ENCODE results near the gene FGGY.
A peak's percentile ranks its signal among the peaks of the same experiment; 100 is the strongest.
"Not testable (repeated sequence)": the region's sequence is repeated elsewhere in the genome, so short reads cannot be mapped to it uniquely, and the experiment has no call there.

FGGY gene

DNA sequence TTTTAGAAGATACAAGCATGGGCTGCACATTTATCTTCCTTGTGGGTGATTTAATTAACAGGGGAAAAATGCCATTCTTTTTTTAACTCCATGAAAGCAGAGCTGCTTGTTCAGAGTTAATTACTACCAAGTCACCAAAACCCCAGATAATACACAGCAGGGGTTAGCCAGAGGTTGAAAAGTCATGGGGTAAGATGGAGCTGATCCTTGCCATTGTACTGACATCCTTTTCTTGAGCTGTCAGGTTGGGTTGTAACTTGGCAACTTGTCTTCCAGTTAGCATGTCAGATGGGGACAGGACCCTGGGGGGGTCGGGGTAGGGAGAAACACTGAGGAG is 260.6 kb downstream of the FGGY start:
- DNase-seq: no peak

DNA sequence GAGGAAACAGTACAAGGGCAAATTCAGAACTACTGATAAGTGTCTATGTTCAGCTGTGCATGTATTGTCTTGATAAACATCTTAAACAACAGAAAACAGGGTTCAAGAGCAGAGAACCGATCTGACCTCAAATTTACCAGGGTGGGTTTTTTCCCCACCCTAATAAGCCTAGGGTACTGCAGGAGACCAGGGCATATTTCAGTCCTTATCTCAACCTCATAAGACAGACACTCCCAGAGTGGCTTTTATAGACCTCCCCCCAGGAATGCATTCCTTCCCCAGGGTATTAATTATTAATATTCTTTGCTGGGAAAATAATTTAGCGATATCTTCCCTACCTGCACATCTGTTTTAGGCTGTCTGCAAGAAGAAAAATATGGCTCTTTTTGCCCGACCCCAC is 261.7 kb downstream of the FGGY start:
- not testable (repeated sequence) for DNase-seq

DNA sequence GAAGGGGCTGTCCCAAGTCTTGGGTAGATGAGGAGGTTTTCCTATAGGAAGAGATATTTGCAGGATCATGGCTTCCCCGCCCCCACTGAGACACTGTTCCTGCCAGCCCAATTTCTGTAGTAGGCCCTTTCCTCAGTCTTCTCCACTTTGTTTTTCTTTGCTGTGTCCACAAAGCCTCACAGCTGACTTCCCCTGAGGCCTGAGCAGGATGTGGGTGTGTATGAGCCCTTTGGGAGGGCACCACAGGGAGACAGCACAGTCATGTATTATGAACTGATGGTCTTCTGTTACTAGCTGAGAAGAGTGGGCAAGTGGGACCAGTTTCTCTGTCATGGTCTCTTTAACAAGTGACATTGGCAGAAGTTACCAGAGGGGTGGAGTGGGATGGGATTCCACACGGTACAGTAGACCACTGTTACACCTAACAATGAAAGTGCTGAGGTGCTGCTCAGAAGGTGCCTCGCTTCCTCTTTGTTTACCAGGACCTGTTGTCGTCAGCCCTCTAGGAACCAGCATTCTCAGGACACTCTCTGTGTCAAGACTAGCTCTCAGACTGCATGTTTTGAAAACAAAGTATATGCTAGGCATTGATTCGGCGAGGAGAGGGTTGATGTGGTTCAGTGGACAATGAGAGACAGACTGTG is 264.0 kb downstream of the FGGY start:
- DNase-seq: no peak

- no peak for DNase-seq
Observed at GRCh38 chr1:59561796-59562195, 264.9 kb downstream of the FGGY start.

GRCh38 chr1:59564192-59564891 is 267.4 kb downstream of the FGGY start:
- no peak for DNase-seq

- no peak for DNase-seq
Observed at GRCh38 chr1:59565611-59566410, 268.9 kb downstream of the FGGY start.

GRCh38 chr1:59568158-59568935 is 271.5 kb downstream of the FGGY start:
- no peak for DNase-seq

DNA sequence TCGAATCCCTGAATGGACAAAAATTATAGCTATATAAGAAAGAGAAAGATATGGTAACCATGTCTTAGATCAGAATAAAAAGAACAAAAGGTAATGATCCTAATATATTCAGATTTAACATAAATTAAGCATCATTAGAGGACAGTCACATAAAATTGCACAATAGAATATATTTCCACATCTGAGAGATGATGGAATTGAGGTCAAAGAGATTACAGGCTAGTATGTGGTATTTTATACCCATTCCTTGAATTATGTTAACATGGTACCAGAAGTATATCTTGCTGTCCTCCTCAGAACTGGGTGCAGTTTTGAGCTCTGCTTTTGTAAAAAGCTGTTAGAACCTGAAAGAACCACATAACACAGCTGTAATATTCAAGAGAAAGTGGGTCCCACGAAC is 272.3 kb downstream of the FGGY start:
- DNase-seq: no peak

DNA sequence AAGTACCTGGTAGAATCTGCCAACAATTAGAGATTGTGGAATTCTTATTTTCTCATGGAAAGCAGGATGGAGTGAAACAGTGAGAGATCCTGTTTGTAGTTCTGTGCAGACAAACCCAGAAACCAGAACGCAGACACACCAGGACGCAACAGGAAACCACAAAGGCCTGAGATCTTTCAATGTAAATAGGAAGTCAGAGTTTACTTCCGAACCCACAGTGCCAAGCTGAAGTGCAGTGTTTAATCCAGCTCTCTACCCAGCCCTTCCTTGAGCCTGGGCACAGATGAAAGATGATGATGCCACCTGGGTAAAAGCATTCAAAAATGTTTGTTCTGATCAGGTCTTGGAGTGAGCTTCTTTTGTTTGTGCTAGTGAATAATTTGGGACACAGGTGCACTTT is 273.6 kb downstream of the FGGY start:
- peak in 1 of 2 experiments; percentile 18 for DNase-seq

DNA sequence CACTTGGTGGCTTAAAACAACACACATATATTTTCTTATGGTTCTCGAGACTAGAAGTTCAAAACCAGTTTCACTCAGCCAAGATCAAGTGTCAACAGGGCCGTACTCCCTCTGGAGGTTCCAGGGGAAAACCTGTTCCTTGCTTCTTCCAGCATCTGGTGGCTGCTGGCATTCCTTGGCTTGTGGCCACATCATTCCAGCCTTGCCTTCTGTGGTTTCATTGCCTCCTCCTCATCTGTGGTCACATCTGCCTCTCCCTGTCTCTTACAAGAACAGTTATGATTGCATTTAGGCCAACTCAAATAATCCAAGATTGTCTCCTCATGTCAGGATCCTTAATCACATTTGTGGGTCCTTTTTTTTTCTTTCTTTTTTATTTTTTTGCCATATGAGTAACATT is 277.2 kb downstream of the FGGY start:
- no peak for DNase-seq

GRCh38 chr1:59577774-59578173 is 280.9 kb downstream of the FGGY start:
- DNase-seq: no peak

DNA sequence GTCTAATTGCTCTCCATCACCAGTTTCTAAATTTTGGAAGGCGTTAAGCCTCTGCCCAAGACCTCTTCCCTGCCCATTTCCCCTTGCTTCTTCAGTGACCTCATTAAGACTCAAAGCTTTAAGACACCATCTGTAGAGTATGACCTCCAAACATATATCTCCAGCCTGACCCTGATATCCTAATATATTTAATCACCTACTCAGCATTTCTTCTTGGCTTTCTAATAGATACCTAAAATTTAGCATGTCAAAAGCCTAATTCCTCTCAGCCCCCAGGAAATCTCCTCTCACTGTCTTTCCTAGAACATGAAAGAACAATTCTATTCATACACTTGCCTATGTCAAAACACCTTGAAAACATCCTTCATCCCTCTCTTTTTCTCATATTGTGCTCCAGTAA is 282.3 kb downstream of the FGGY start:
- no peak for DNase-seq

DNA sequence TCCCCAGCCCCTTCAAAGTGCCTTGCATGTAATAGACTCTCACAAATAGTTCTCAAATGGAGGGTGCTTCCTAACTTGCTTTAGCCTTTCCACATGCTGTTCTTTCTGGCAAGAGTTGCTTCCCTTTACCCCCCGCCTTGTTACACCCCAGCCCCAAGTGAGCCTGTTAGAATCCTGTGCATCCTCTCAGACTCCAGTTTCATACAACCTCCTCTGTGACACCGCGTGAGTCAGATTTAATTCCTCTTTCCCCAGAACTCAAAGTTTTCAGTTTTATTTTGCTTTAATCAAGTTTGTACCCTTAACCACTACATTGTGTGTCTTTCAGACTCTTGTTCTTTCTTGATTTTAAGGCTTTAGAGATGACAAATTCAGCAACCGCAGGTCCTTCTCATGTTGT is 283.4 kb downstream of the FGGY start:
- DNase-seq: no peak

DNA sequence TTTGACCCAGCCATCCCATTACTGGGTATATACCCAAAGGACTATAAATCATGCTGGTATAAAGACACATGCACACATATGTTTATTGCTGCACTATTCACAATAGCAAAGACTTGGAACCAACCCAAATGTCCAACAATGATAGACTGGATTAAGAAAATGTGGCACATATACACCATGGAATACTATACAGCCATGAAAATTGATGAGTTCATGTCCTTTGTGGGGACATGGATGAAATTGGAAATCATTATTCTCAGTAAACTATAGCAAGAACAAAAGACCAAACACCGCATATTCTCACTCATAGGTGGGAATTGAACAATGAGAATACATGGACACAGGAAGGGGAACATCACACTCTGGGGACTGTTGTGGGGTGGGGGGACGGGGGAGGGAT is 295.5 kb downstream of the FGGY start:
- DNase-seq: not testable (repeated sequence)

DNA sequence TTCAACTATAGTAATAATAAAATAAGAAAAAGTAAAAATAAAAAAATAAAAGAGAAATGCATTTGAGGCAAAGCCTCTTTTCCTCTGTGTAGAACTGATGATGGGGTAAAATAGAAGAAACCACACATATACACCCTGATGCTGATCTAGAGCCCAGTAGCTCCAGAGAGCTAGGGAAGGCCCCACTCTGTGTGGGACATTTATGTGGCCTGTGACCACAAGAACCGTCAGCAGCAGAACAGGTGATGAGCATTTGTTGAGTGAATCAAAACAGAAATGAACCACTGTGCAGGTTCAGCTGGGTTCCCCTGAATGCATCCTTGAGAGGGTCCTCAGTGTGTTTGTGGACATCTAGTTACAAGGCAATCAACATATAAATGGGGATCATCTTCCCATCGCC is 296.0 kb downstream of the FGGY start:
- no peak for DNase-seq

DNA sequence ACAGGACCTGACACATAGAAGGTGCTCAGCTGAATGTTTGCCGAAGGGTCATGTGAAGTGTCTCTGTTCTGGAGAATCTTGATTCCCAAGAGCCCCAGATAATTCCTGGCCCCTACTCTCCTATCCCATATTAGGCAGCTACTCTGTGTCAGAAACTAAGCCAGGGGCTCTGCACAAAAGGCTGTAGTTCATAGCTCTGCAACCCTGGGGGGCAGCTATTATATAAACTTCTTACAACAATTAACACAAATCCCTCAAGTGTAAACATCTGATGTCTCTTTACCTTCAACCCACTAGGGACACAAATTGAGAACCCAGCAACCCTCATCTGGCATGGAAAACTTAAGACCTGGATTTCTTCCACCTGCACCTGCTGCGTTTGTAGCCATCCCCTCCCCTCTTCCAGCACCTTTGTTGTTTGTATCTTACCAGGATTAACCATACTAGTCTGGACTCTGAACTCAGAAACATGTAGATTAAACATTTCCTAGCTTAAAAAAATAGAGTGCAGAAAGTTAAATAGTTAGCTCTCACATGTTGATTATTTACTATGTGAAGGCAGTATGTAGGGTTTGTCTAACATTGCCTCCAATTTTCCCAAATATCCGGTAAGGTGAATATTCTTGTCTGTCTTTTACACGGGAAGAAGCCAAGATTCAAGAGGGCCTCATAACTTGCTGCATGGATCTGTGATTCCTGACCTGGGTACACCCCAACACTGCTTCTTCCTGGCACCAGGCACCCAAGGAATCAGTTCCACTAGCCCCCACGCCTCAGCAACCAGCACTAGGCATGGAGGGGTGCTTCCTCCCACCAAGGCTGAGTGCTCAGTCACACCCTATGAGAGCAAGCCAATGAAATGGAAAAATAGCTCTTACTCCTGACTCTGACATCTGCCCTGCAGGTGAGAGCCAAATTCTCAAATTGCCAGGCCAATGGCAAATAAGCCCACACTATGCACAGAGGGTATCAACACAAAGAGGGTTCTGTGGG is 297.2 kb downstream of the FGGY start:
- no peak for DNase-seq

DNA sequence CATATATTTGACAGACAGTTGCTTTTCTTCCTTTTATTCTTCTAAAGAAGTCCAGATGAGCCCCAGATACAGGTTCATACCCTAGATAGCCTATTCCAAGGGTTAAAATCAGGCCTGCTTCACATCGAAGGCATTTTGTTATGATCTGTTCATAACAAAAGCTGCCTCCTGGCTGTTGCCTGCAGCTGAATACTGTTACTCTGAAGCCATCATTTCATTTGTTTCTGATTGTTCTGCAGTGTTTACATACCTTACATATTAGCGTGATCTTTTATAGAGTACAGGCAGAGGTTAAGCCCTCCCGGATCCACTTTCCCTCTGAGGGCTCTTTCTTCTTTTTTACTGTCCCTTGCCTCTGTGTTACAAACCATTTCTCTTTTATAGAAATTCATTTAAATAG is 298.9 kb downstream of the FGGY start:
- DNase-seq: no peak

GRCh38 chr1:59596432-59596831 is 299.5 kb downstream of the FGGY start:
- DNase-seq: no peak

GRCh38 chr1:59596956-59597355 is 300.1 kb downstream of the FGGY start:
- no peak for DNase-seq

DNA sequence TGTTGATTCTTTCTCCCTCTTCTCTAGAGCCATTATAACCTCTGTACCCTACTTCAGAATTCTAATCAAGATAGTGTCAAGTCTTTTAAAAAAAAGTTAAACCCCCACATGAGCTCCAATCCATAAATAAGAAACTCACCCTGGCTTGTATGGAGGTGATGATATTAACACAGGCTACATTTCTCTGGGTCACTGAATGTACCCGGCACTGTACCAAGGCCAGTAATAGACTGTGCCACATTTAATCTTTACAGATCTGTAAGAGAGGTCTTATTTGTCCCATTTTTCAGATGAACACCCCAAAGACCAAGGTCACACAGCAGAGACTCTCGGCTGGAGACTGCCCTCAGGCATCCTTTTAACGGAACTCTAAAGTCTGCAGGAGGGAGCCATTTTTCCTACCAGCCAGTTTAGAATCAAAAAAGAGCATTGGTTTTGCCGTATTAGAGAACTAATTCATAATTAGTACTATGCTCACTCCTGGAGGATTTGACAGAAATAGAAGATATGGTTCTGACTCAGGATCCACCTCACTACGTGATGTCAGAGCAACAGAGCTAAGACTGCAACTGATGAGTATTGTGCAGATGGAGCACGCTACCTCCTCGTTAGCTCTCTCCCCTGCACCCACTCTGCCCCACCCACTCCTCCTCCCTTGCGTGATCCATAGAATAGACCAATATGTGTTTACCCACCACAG is 300.7 kb downstream of the FGGY start:
- no peak for DNase-seq

- DNase-seq: no peak
Observed at GRCh38 chr1:59598120-59598440, 301.2 kb downstream of the FGGY start.

DNA sequence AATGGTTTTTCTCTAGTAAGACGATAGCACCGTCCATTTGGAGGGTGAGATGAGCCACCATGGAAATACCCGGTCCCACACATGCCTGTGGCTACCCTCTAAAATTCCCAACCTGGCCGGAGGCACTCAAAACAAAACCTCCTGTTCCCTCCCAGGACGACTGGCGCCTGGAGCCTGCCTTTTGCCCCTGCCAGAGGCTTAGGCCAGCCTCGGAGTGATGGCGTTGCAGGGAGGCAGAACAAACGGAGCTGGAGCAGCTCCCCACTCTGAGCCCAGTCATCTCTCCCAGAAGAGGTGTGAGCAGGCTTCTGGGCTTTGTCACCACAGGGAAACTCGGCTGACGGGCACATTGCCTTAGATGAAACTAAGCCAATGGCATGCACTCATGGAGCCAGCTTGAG is 304.1 kb downstream of the FGGY start:
- DNase-seq: no peak
